Mesothelial cell of epicardium (in vitro differentiated cells): ENCODE data around the gene DNAJB11. TPM values are rescaled to one million over a fixed set of nuclear protein-coding genes. Genes with fewer than 3 reads are reported as not detected.

ENCODE experiments used
- DNase-seq, 2 experiments: peaks; one replicate each; pipeline ENCODE4 v3.0.0; 2021; ENCODE audit warnings: low spot score in 2 of 2; ENCODE audit not compliant: unreplicated experiment in 2 of 2
- H3K27ac Mint-ChIP-seq: 2 replicates; pipeline ENCODE4 v1.8.0; 2021; ENCODE audit warnings: mixed read lengths
- H3K27me3 Mint-ChIP-seq: 2 replicates; pipeline ENCODE4 v1.8.0; 2021; ENCODE audit warnings: low read depth, mixed read lengths
- H3K36me3 Mint-ChIP-seq: 2 replicates; pipeline ENCODE4 v1.8.0; 2021; ENCODE audit warnings: mixed read lengths
- H3K4me1 Mint-ChIP-seq: 2 replicates; pipeline ENCODE4 v1.8.0; 2021; ENCODE audit warnings: mixed read lengths
- H3K4me3 Mint-ChIP-seq: 2 replicates; pipeline ENCODE4 v1.8.0; 2021; ENCODE audit warnings: mild to moderate bottlenecking, moderate library complexity, mixed read lengths
- H3K9me3 Mint-ChIP-seq: 2 replicates; pipeline ENCODE4 v1.8.0; 2021; ENCODE audit warnings: mixed read lengths
- CTCF ChIP-seq: fragments of 200-600 bp; sonication (generic); IDR thresholded peaks from one replicate; pipeline ENCODE4 v1.5.0; 2021; ENCODE audit warnings: antibody characterized with exemption; ENCODE audit not compliant: unreplicated experiment
- total RNA-seq: library from RNA; stranded (reverse); gene quantifications from 3 replicates; pipeline ENCODE4 v1.2.1, GENCODE V29; 2021

DNAJB11 gene
- total RNA-seq, 1 donor from 2014 or later, result 55.2 TPM

- peaks cover 8% of the 10 kb centered on the region for H3K4me1 Mint-ChIP-seq
- H3K27me3 Mint-ChIP-seq, result peaks cover 45% of the 10 kb centered on the region
- no peaks in the 10 kb centered on the region for H3K9me3 Mint-ChIP-seq
- H3K4me3 Mint-ChIP-seq, result no peak overlapping the region
- no peak for DNase-seq
- no peak overlapping the region for H3K27ac Mint-ChIP-seq
- no peak for TF ChIP-seq CTCF
- H3K36me3 Mint-ChIP-seq, result no peaks in the 10 kb centered on the region
Measured at GRCh38 chr3:186619787-186620212, 49.3 kb downstream of the DNAJB11 start.

DNA sequence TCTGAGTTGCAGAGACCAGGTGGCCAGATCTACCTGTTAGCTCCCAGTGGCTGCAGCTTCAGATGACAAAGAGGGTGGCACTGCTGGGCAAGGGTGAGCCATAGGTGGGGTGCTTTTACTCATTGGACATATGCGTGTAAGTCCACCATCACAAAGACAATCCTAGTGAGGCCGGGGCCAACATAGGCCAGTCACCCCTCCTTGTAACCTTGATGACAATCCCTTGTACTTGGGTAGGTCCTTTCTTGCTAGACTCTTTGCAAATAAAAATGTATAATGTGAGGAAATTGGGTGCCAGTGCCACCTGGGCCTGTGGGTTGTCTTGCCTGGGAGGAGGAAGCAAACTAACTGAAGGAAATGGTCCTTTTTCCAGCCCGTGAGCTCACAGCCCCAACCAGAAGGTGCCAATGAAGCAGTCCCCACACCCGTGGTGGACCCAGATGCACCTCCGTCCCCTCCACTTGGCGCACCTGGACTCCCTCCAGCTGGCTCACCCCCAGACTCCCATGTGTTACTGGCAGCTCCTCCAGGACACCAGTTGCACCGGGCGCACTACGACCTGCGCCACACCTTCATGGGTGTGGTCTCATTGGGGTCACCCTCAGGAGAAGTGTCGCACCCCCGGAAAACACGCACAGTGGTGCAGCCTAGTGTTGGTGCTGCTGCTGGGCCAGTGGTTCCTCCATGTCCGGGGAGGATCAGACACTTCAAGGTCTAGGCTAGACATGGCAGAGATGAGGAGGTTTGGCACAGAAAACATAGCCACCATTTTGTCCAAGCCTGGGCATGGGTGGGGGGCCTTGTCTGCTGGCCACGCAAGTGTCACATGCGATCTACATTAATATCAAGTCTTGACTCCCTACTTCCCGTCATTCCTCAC is 49.9 kb downstream of the DNAJB11 start:
- Mint-ChIP-seq H3K9me3 (no peaks in the 10 kb centered on the region), H3K4me3 (no peak overlapping the region), H3K27me3 (peaks cover 43% of the 10 kb centered on the region), H3K36me3 (no peaks in the 10 kb centered on the region), H3K4me1 (peaks cover 6% of the 10 kb centered on the region), H3K27ac (no peak overlapping the region)
- no peak for TF ChIP-seq CTCF
- DNase-seq, result no peak

- Mint-ChIP-seq H3K36me3 (no peaks in the 10 kb centered on the region), H3K9me3 (no peaks in the 10 kb centered on the region), H3K27ac (no peak overlapping the region), H3K4me3 (no peak overlapping the region), H3K27me3 (peaks cover 38% of the 10 kb centered on the region), H3K4me1 (peaks cover 2% of the 10 kb centered on the region)
- no peak for TF ChIP-seq CTCF
- DNase-seq, result no peak
Measured at GRCh38 chr3:186621894-186622650, 51.6 kb downstream of the DNAJB11 start.

DNA sequence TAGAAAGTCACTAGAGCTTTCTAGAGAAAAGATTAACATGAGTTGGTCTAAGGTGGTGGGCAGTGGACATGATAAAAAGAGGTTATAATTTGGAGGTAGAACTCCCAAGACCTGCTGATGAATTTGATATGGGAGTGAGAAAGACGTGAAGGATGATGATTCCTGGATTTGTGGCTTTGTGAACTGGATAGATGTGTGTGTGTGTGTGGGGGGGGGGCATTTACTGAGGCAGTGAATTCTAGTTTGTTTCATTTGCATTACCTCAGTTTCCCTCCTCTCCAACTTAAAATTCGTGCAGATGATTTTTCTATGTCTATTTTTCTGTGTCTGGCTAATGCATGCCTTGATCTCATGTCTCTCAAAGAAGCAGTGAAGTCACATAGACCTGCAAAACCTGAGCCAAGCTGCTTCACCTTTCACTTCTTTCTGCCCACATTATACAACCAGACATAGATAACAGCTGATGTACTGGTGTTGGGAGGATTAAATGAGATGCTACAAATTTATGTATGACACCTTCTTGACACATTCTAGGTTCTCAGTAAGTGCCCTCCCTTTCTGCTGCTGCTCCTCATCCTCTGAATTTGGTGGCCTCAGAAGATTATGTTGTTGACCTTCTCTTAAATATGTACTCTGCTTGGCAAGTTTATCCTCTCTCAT is 52.3 kb downstream of the DNAJB11 start:
- no peaks in the 10 kb centered on the region for H3K36me3 Mint-ChIP-seq
- TF ChIP-seq CTCF, result no peak
- H3K27ac Mint-ChIP-seq, result no peak overlapping the region
- DNase-seq, result no peak
- no peaks in the 10 kb centered on the region for H3K4me1 Mint-ChIP-seq
- peaks cover 31% of the 10 kb centered on the region for H3K27me3 Mint-ChIP-seq
- H3K9me3 Mint-ChIP-seq, result no peaks in the 10 kb centered on the region
- H3K4me3 Mint-ChIP-seq, result no peak overlapping the region

DNA sequence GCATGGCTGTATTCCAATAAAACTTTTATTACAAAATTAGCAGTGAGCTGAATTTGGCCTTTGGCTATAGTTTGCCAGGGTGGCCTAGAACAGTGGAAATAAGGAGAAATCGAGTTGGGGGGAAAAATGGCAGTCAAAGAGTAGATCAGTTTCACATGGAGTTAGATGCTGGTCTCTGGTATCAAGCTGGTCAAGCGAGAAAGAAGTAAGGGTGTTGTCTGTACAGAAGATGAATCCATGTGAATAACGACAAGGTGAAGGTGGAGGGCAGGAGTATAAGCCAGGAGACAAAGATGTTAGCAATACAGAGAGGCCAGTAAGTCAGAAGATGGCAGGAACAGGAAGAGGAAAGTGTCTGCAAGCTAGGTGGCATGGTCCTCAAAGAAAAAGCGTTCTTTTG is 54.1 kb downstream of the DNAJB11 start:
- Mint-ChIP-seq H3K36me3 (no peaks in the 10 kb centered on the region), H3K27me3 (peaks cover 27% of the 10 kb centered on the region), H3K4me1 (no peaks in the 10 kb centered on the region), H3K27ac (no peak overlapping the region), H3K9me3 (no peaks in the 10 kb centered on the region), H3K4me3 (no peak overlapping the region)
- DNase-seq, result no peak
- TF ChIP-seq CTCF, result no peak
